Activated T-cell treated with anti-CD3 and anti-CD28 coated beads for 48 hours (primary cell): Measurements from ENCODE around the gene STOML2.

ENCODE experiments used
- DNase-seq: peaks from one replicate; pipeline ENCODE4 v3.0.0-alpha.2; 2020; ENCODE audit warnings: low read depth

The STOML2 gene

GRCh38 chr9:35107297-35108290 lies 4.7 kb upstream of the STOML2 start:
- DNase-seq: no peak

GRCh38 chr9:35106343-35106730 lies 3.4 kb upstream of the STOML2 start:
- DNase-seq: no peak

- DNase-seq: no peak
Measured at GRCh38 chr9:35105571-35106342, 2.8 kb upstream of the STOML2 start.

- DNase-seq: no peak
Measured at GRCh38 chr9:35105126-35105525, 2.2 kb upstream of the STOML2 start.

- no peak for DNase-seq
Measured at GRCh38 chr9:35104586-35104985, 1.7 kb upstream of the STOML2 start.

GRCh38 chr9:35103660-35104191 lies 795 bp upstream of the STOML2 start:
- DNase-seq: no peak

- no peak for DNase-seq
Measured at GRCh38 chr9:35102465-35102768, 514 bp downstream of the STOML2 start.

- DNase-seq: no peak
Measured at GRCh38 chr9:35097573-35097972, 5.4 kb downstream of the STOML2 start.

- peak; percentile 89 for DNase-seq
Measured at GRCh38 chr9:35096035-35096849, 6.7 kb downstream of the STOML2 start, which contains the start of gene PIGO. TSS of gene PIGO (minus strand) at chr9:35096591. CDS start at chr9:35095565, 1,026 bp downstream.

GRCh38 chr9:35091536-35091935 lies 11.4 kb downstream of the STOML2 start:
- DNase-seq: no peak

- no peak for DNase-seq
Measured at GRCh38 chr9:35089434-35089833, 13.5 kb downstream of the STOML2 start.

GRCh38 chr9:35085078-35085477 lies 17.9 kb downstream of the STOML2 start:
- DNase-seq: no peak

- DNase-seq: peak; percentile 83
Measured at GRCh38 chr9:35079426-35080341, 23.2 kb downstream of the STOML2 start, which contains the start of gene FANCG. TSS of gene FANCG (minus strand) at chr9:35079942. CDS start at chr9:35079524, 418 bp downstream.

GRCh38 chr9:35079041-35079425 lies 23.9 kb downstream of the STOML2 start:
- DNase-seq: no peak

GRCh38 chr9:35078066-35078465 lies 24.9 kb downstream of the STOML2 start:
- DNase-seq: no peak

- no peak for DNase-seq
Measured at GRCh38 chr9:35076848-35077247, 26.1 kb downstream of the STOML2 start.

- no peak for DNase-seq
Measured at GRCh38 chr9:35075358-35075757, 27.6 kb downstream of the STOML2 start.

- no peak for DNase-seq
Measured at GRCh38 chr9:35074791-35075190, 28.1 kb downstream of the STOML2 start.

GRCh38 chr9:35074141-35074540 lies 28.8 kb downstream of the STOML2 start:
- DNase-seq: no peak

- no peak for DNase-seq
Measured at GRCh38 chr9:35073279-35073612, 29.7 kb downstream of the STOML2 start.
